Neural cell (in vitro differentiated cells): ENCODE results near the gene SLIT3. TPM values are rescaled to one million over a fixed set of nuclear protein-coding genes. Genes with fewer than 3 reads are reported as not detected.

Experiments used
- H2AFZ ChIP-seq: fragments of 200-600, 300-800 bp; sonication (generic), shearing (Covaris generic); 2 replicates; pipeline ENCODE4 v1.6.0; 2014; ENCODE audit warnings: low read depth, mild to moderate bottlenecking, antibody characterized with exemption, low read length, moderate library complexity
- H3F3A ChIP-seq: fragments of 200-600 bp; shearing (Covaris generic); 2 replicates; pipeline ENCODE4 v1.6.1; 2016; ENCODE audit warnings: mild to moderate bottlenecking, moderate library complexity, mixed read lengths, antibody characterized with exemption, low read length; ENCODE audit not compliant: insufficient read depth, poor library complexity, severe bottlenecking
- H3K27ac ChIP-seq: fragments of 200-600, 300-800 bp; sonication (generic), shearing (Covaris generic); 2 replicates; pipeline ENCODE4 v1.5.1; 2014; ENCODE audit warnings: mild to moderate bottlenecking, low read length, moderate library complexity
- H3K27me3 ChIP-seq: fragments of 300-800, 200-600 bp; sonication (generic), shearing (Covaris generic); 2 replicates; pipeline ENCODE4 v1.6.0; 2014; ENCODE audit warnings: mild to moderate bottlenecking, low read depth, low read length, moderate library complexity; ENCODE audit not compliant: insufficient read depth
- H3K36me3 ChIP-seq: fragments of 300-800, 200-600 bp; sonication (generic), shearing (Covaris generic); 2 replicates; pipeline ENCODE4 v1.5.1; 2014; ENCODE audit warnings: mild to moderate bottlenecking, antibody characterized with exemption, low read length, moderate library complexity; ENCODE audit not compliant: insufficient read depth
- H3K4me2 ChIP-seq: fragments of 300-800, 200-600 bp; sonication (generic), shearing (Covaris generic); 2 replicates; pipeline ENCODE4 v1.6.0; 2014; ENCODE audit warnings: mild to moderate bottlenecking, low read length
- H3K4me3 ChIP-seq: fragments of 300-800, 200-600 bp; sonication (generic), shearing (Covaris generic); 2 replicates; pipeline ENCODE4 v1.5.1; 2014; ENCODE audit warnings: mild to moderate bottlenecking, low read length, moderate library complexity
- H3K79me2 ChIP-seq: fragments of 200-600 bp; shearing (Covaris generic); replicated peaks from 2 replicates; pipeline ENCODE4 v1.6.0; 2014; ENCODE audit warnings: mild to moderate bottlenecking, low read length, moderate library complexity; ENCODE audit not compliant: insufficient read depth
- H3K9ac ChIP-seq: fragments of 300-800, 200-600 bp; sonication (generic), shearing (Covaris generic); 2 replicates; pipeline ENCODE4 v1.6.1; 2016; ENCODE audit warnings: mild to moderate bottlenecking, low read length, mixed read lengths
- H3K9me2 ChIP-seq: fragments of 200-600 bp; shearing (Covaris generic); 2 replicates; pipeline ENCODE4 v1.6.1; 2016; ENCODE audit warnings: mild to moderate bottlenecking, low read length, mixed read lengths; ENCODE audit not compliant: insufficient read depth
- H3K9me3 ChIP-seq: fragments of 200-600, 300-800 bp; sonication (generic), shearing (Covaris generic); 2 replicates; pipeline ENCODE4 v1.6.1; 2016; ENCODE audit warnings: mild to moderate bottlenecking, mixed run types, low read length, moderate library complexity, mixed read lengths
- H4K20me1 ChIP-seq: fragments of 200-600 bp; shearing (Covaris generic); 2 replicates; pipeline ENCODE4 v1.6.1; 2016; ENCODE audit warnings: mild to moderate bottlenecking, mixed run types; ENCODE audit not compliant: insufficient read depth
- CTCF ChIP-seq: fragments of 450-650 bp; IDR thresholded peaks from 2 replicates; pipeline ENCODE4 v1.5.1; 2014; ENCODE audit warnings: antibody characterized with exemption, mild to moderate bottlenecking, moderate library complexity; ENCODE audit not compliant: poor library complexity, severe bottlenecking
- EP300 ChIP-seq: fragments of 450-650 bp; conservative IDR thresholded peaks from 2 replicates; pipeline ENCODE4 v1.6.1; 2014; ENCODE audit warnings: antibody characterized with exemption, mild to moderate bottlenecking, moderate library complexity; ENCODE audit not compliant: poor library complexity, severe bottlenecking
- EZH2 ChIP-seq: fragments of 200-600, 300-800 bp; shearing (Covaris generic), sonication (generic); IDR thresholded peaks from 2 replicates; pipeline ENCODE4 v1.6.1; 2014; ENCODE audit warnings: antibody characterized with exemption, low read length, borderline replicate concordance, mild to moderate bottlenecking; ENCODE audit not compliant: insufficient read depth, poor library complexity, severe bottlenecking
- MXI1 ChIP-seq: fragments of 450-650 bp; conservative IDR thresholded peaks from 2 replicates; pipeline ENCODE4 v1.6.1; 2014; ENCODE audit warnings: antibody characterized with exemption, mild to moderate bottlenecking; ENCODE audit not compliant: poor library complexity, severe bottlenecking
- POLR2AphosphoS5 ChIP-seq: IDR thresholded peaks from 2 replicates; pipeline ENCODE4 v1.6.1; 2012
- RAD21 ChIP-seq: fragments of 450-650 bp; conservative IDR thresholded peaks from 2 replicates; pipeline ENCODE4 v1.6.1; 2014; ENCODE audit warnings: antibody characterized with exemption, mild to moderate bottlenecking, moderate library complexity
- REST ChIP-seq: IDR thresholded peaks from 2 replicates; pipeline ENCODE4 v1.6.1; 2012; ENCODE audit warnings: borderline replicate concordance
- SMC3 ChIP-seq: fragments of 450-650 bp; conservative IDR thresholded peaks from 2 replicates; pipeline ENCODE4 v1.6.1; 2014; ENCODE audit warnings: antibody characterized with exemption, mild to moderate bottlenecking, moderate library complexity; ENCODE audit not compliant: poor library complexity
- TAF1 ChIP-seq: IDR thresholded peaks from 2 replicates; pipeline ENCODE4 v1.6.1; 2012; ENCODE audit warnings: low read depth
- polyA plus RNA-seq: library from polyadenylated mRNA; depleted of rRNA; stranded (reverse); fragments of >200 nt; gene quantifications from 2 replicates; pipeline ENCODE4 v1.2.3, GENCODE V29; 2014

The SLIT3 gene
- polyA plus RNA-seq, 1 donor from 2014 or later = 1.2 TPM

- Histone ChIP-seq H2AFZ (no peak overlapping the region), H3K9me2 (no peaks in the 10 kb centered on the region), H4K20me1 (no peaks in the 10 kb centered on the region), H3K9ac (no peak overlapping the region), H3K9me3 (no peaks in the 10 kb centered on the region), H3K4me3 (no peak overlapping the region), H3K79me2 (no peaks in the 10 kb centered on the region), H3K4me2 (no peak overlapping the region), H3K36me3 (no peaks in the 10 kb centered on the region), H3K27me3 (no peaks in the 10 kb centered on the region), H3F3A (no peaks in the 10 kb centered on the region), H3K27ac (no peak overlapping the region)
- TF ChIP-seq POLR2AphosphoS5 = no peak
- TF ChIP-seq EZH2 = no peak
- TF ChIP-seq TAF1 = no peak
- no peak for TF ChIP-seq REST
Observed at GRCh38 chr5:168792678-168793077, 508.3 kb downstream of the SLIT3 start.

GRCh38 chr5:168790671-168791250, 510.2 kb downstream of the SLIT3 start:
- no peaks in the 10 kb centered on the region for H3K27me3 ChIP-seq
- H3K9me3 ChIP-seq = no peaks in the 10 kb centered on the region
- H3K9ac ChIP-seq = no peak overlapping the region
- no peaks in the 10 kb centered on the region for H3K79me2 ChIP-seq
- H3K27ac ChIP-seq = no peak overlapping the region
- no peaks in the 10 kb centered on the region for H3K9me2 ChIP-seq
- H3K36me3 ChIP-seq = no peaks in the 10 kb centered on the region
- H3K4me3 ChIP-seq = no peak overlapping the region
- H3F3A ChIP-seq = no peaks in the 10 kb centered on the region
- H4K20me1 ChIP-seq = no peaks in the 10 kb centered on the region
- H2AFZ ChIP-seq = no peak overlapping the region
- no peak overlapping the region for H3K4me2 ChIP-seq
- TF ChIP-seq CTCF (no peak), MXI1 (no peak), TAF1 (no peak), SMC3 (no peak), EP300 (no peak), REST (no peak), POLR2AphosphoS5 (no peak), RAD21 (no peak), EZH2 (no peak)
